Occipital lobe (tissue), 2 donors: ENCODE measurements around the gene NCOA3. TPM values are rescaled to one million over a fixed set of nuclear protein-coding genes. Genes with fewer than 3 reads are reported as not detected.

Experiments used
- DNase-seq: peaks from one replicate; lab custom pipeline; 2025; lab: John Stamatoyannopoulos, UW
- total RNA-seq: library from RNA; depleted of rRNA; stranded (reverse); fragments of >200 nt; gene quantifications from one replicate; pipeline ENCODE4 v1.2.3, GENCODE V29; 2014

The NCOA3 gene
- total RNA-seq, 1 donor from 2014 or later = 53.2 TPM

- DNase-seq = no peak
These were observed 163.1 kb downstream of the NCOA3 start for GRCh38 chr20:47664744-47665143.

GRCh38 chr20:47665221-47665991, 163.7 kb downstream of the NCOA3 start:
- DNase-seq = no peak

- no peak for DNase-seq
These were observed 164.6 kb downstream of the NCOA3 start for GRCh38 chr20:47666304-47666703.

GRCh38 chr20:47667086-47667485, 165.4 kb downstream of the NCOA3 start:
- DNase-seq = no peak

- DNase-seq = no peak
These were observed 166.0 kb downstream of the NCOA3 start for GRCh38 chr20:47667531-47668312.

- DNase-seq = no peak
These were observed 166.8 kb downstream of the NCOA3 start for GRCh38 chr20:47668313-47669151.

- no peak for DNase-seq
These were observed 167.4 kb downstream of the NCOA3 start for GRCh38 chr20:47669152-47669425.

GRCh38 chr20:47669489-47669888, 167.8 kb downstream of the NCOA3 start:
- no peak for DNase-seq

GRCh38 chr20:47669927-47670890, 168.5 kb downstream of the NCOA3 start:
- DNase-seq = no peak

GRCh38 chr20:47670913-47671312, 169.2 kb downstream of the NCOA3 start:
- no peak for DNase-seq

GRCh38 chr20:47672166-47672565, 170.5 kb downstream of the NCOA3 start:
- no peak for DNase-seq

GRCh38 chr20:47672886-47673670, 171.4 kb downstream of the NCOA3 start:
- no peak for DNase-seq

GRCh38 chr20:47673671-47673955, 171.9 kb downstream of the NCOA3 start:
- no peak for DNase-seq

- DNase-seq = no peak
These were observed 172.5 kb downstream of the NCOA3 start for GRCh38 chr20:47674145-47674544.

- DNase-seq = no peak
These were observed 173.0 kb downstream of the NCOA3 start for GRCh38 chr20:47674686-47675085.

- DNase-seq = no peak
These were observed 173.8 kb downstream of the NCOA3 start for GRCh38 chr20:47675190-47676142.

GRCh38 chr20:47676219-47676721, 174.6 kb downstream of the NCOA3 start:
- DNase-seq = no peak

GRCh38 chr20:47676912-47677634, 175.4 kb downstream of the NCOA3 start:
- DNase-seq = no peak
